SK-N-SH (cell line): Measurements from ENCODE around the gene PCNX3. TPM values are rescaled to one million over a fixed set of nuclear protein-coding genes. Genes with fewer than 3 reads are reported as not detected.

Experiments used
- CTCF ChIA-PET: fragments of 300-600, 350-600 bp; formaldehyde crosslinking; extraction: SDS; loops from one replicate; lab custom pipeline; 2021; lab: Yijun Ruan, JAX
- POLR2A ChIA-PET: fragments of 350-600 bp; sonication (Branson Sonifier 250); formaldehyde crosslinking; extraction: SDS; loops from one replicate; lab custom pipeline; 2020; ENCODE audit warnings: antibody characterized with exemption, inconsistent platforms; lab: Yijun Ruan, JAX
- DNase-seq: peaks from one replicate; pipeline ENCODE4 v3.0.0; 2012
- H2AFZ ChIP-seq: fragments of 200-600 bp; sonication (generic); 2 replicates; pipeline ENCODE4 v1.8.1; 2016; ENCODE audit warnings: antibody characterized with exemption, mild to moderate bottlenecking, low read depth
- H3F3A ChIP-seq: fragments of 200-600 bp; sonication (generic); replicated peaks from 2 replicates; pipeline ENCODE3; 2016; ENCODE audit warnings: antibody characterized with exemption, mild to moderate bottlenecking; ENCODE audit not compliant: insufficient read depth
- H3K27ac ChIP-seq, 2 experiments: fragments of 200-500 bp in 1 of 2; fragments of 200-600 bp in 1 of 2; sonication (Bioruptor generic) in 1 of 2; sonication (generic), shearing (Covaris generic) in 1 of 2; 2 replicates each; pipeline versions ENCODE4 v1.5.1 to v1.6.1; 2014 to 2016; ENCODE audit warnings: low read depth in 2 of 2, inconsistent platforms in 1 of 2, low read length in 1 of 2, mild to moderate bottlenecking in 1 of 2, mixed read lengths in 1 of 2
- H3K27me3 ChIP-seq: fragments of 200-600 bp; sonication (generic), shearing (Covaris generic); 2 replicates; pipeline ENCODE4 v1.6.1; 2016; ENCODE audit warnings: mixed run types; ENCODE audit not compliant: insufficient read depth
- H3K36me3 ChIP-seq, 2 experiments: fragments of 200-500 bp in 1 of 2; fragments of 200-600 bp in 1 of 2; sonication (Bioruptor generic) in 1 of 2; sonication (generic) in 1 of 2; replicated peaks in 1 of 2; 2 replicates each; pipeline versions ENCODE3 to v1.5.1; 2014 to 2016; ENCODE audit warnings: low read length in 1 of 2, mild to moderate bottlenecking in 1 of 2; ENCODE audit not compliant: insufficient read depth in 2 of 2, control insufficient read depth in 1 of 2
- H3K4me1 ChIP-seq, 2 experiments: fragments of 200-500 bp in 1 of 2; fragments of 200-600 bp in 1 of 2; sonication (Bioruptor generic) in 1 of 2; sonication (generic), shearing (Covaris generic) in 1 of 2; 2 replicates each; pipeline versions ENCODE4 v1.5.1 to v1.6.1; 2014 to 2016; ENCODE audit warnings: low read depth in 1 of 2, low read length in 1 of 2, mixed run types in 1 of 2; ENCODE audit not compliant: insufficient read depth in 2 of 2, control insufficient read depth in 1 of 2
- H3K4me2 ChIP-seq: fragments of 200-600 bp; sonication (generic), shearing (Covaris generic); 2 replicates; pipeline ENCODE4 v1.6.1; 2017; ENCODE audit warnings: mixed run types
- H3K4me3 ChIP-seq, 2 experiments: fragments of 200-500 bp in 1 of 2; fragments of 200-600 bp in 1 of 2; sonication (Bioruptor generic) in 1 of 2; sonication (generic), shearing (Covaris generic) in 1 of 2; 2 replicates each; pipeline versions ENCODE4 v1.5.1 to v1.8.1; 2014 to 2016; ENCODE audit warnings: low read depth in 2 of 2, inconsistent platforms in 1 of 2, low read length in 1 of 2, mild to moderate bottlenecking in 1 of 2, mixed read lengths in 1 of 2, moderate library complexity in 1 of 2
- H3K79me2 ChIP-seq: fragments of 200-600 bp; sonication (generic); 2 replicates; pipeline ENCODE4 v1.8.1; 2017; ENCODE audit warnings: mild to moderate bottlenecking; ENCODE audit not compliant: insufficient read depth
- H3K9ac ChIP-seq: fragments of 200-600 bp; sonication (generic); 2 replicates; pipeline ENCODE4 v1.6.1; 2017; ENCODE audit warnings: mixed run types
- H3K9me2 ChIP-seq: fragments of 200-600 bp; sonication (generic); 2 replicates; pipeline ENCODE4 v1.6.1; 2017; ENCODE audit warnings: mixed run types
- H3K9me3 ChIP-seq: fragments of 200-600 bp; sonication (generic); 2 replicates; pipeline ENCODE4 v1.6.1; 2017; ENCODE audit warnings: mixed run types, mild to moderate bottlenecking, moderate library complexity
- H4K20me1 ChIP-seq: fragments of 200-600 bp; sonication (generic); 2 replicates; pipeline ENCODE4 v1.6.1; 2017; ENCODE audit warnings: mild to moderate bottlenecking, mixed run types; ENCODE audit not compliant: insufficient read depth
- CHD2 ChIP-seq: fragments of 150-350 bp; IDR thresholded peaks from 2 replicates; pipeline ENCODE4 v1.6.1; 2018; ENCODE audit warnings: low read length; ENCODE audit not compliant: partially characterized antibody
- ELF1 ChIP-seq: IDR thresholded peaks from 2 replicates; pipeline ENCODE4 v1.4.0; 2012
- EP300 ChIP-seq, 2 experiments: IDR thresholded peaks; 2 replicates each; pipeline versions ENCODE4 v1.4.0 to v1.6.1; 2012; ENCODE audit warnings: borderline replicate concordance in 1 of 2, low read depth in 1 of 2, low read length in 1 of 2
- FOSL2 ChIP-seq: IDR thresholded peaks from 2 replicates; pipeline ENCODE4 v1.4.0; 2012; ENCODE audit warnings: low read depth, mild to moderate bottlenecking, moderate library complexity, borderline replicate concordance
- FOXM1 ChIP-seq: IDR thresholded peaks from 2 replicates; pipeline ENCODE4 v1.4.0; 2012; ENCODE audit warnings: low read depth, mild to moderate bottlenecking
- GABPA ChIP-seq: IDR thresholded peaks from 2 replicates; pipeline ENCODE4 v1.4.0; 2012; ENCODE audit warnings: low read depth, mild to moderate bottlenecking
- GATA2 ChIP-seq: sonication (generic); formaldehyde crosslinking; IDR thresholded peaks from 2 replicates; pipeline ENCODE4 v1.5.0; 2020; ENCODE audit warnings: mild to moderate bottlenecking, missing genetic modification reagents
- IRF3 ChIP-seq: fragments of 150-350 bp; IDR thresholded peaks from 2 replicates; pipeline ENCODE4 v1.6.1; 2016; ENCODE audit warnings: mild to moderate bottlenecking, low read depth, low read length
- PBX3 ChIP-seq: IDR thresholded peaks from 2 replicates; pipeline ENCODE4; 2012
- POLR2AphosphoS5 ChIP-seq: IDR thresholded peaks from 2 replicates; pipeline ENCODE4 v1.6.1; 2012; ENCODE audit warnings: low read depth, low read length
- RAD21 ChIP-seq: IDR thresholded peaks from 2 replicates; pipeline ENCODE4 v1.6.1; 2012; ENCODE audit warnings: mild to moderate bottlenecking, low read length
- REST ChIP-seq: IDR thresholded peaks from 2 replicates; pipeline ENCODE4 v1.6.1; 2012; ENCODE audit warnings: mild to moderate bottlenecking, low read depth, low read length, moderate library complexity
- RXRA ChIP-seq: IDR thresholded peaks from 2 replicates; pipeline ENCODE4 v1.4.0; 2012; ENCODE audit warnings: low read depth, mild to moderate bottlenecking, borderline replicate concordance
- SIN3A ChIP-seq: IDR thresholded peaks from 2 replicates; pipeline ENCODE4 v1.6.1; 2012; ENCODE audit warnings: low read depth, mild to moderate bottlenecking, low read length, moderate library complexity, borderline replicate concordance
- SMC3 ChIP-seq: IDR thresholded peaks from 2 replicates; pipeline ENCODE4 v1.6.1; 2012; ENCODE audit warnings: low read depth, low read length, improper control_type of control experiment
- TAF1 ChIP-seq: IDR thresholded peaks from 2 replicates; pipeline ENCODE4 v1.6.1; 2012; ENCODE audit warnings: low read depth, mild to moderate bottlenecking, low read length, moderate library complexity, borderline replicate concordance
- TCF12 ChIP-seq: IDR thresholded peaks from 2 replicates; pipeline ENCODE4 v1.4.0; 2012
- ZBTB33 ChIP-seq: IDR thresholded peaks from 2 replicates; pipeline ENCODE4 v1.4.0; 2012; ENCODE audit warnings: low read depth, borderline replicate concordance
- WGBS: methylation state at CpG from one replicate; pipeline ENCODE4 v1.1.6; 2017; ENCODE audit warnings: low lambda C conversion rate; 5-methylcytosine and 5-hydroxymethylcytosine counted together
- polyA plus RNA-seq, 3 experiments: library from polyadenylated mRNA; depleted of rRNA; stranded (reverse); fragments of >200 nt; gene quantifications; 2 replicates each; pipeline ENCODE4 v1.2.3, GENCODE V29; 2012

Gene PCNX3
- polyA plus RNA-seq, 1 of the 3 experiments (the other 2 are of a cell fraction), result 33.7 TPM

- Histone ChIP-seq H3K36me3 (peaks cover 20 to 21% of the 10 kb centered on the region in 2 experiments), H3K9me3 (no peaks in the 10 kb centered on the region)
- CTCF ChIA-PET, result no interaction called here
Observed at GRCh38 chr11:65598258-65598699, 17.3 kb upstream of the PCNX3 start.

More at GRCh38 chr11:65598258-65598699, 17.3 kb upstream of the PCNX3 start:
- DNase-seq, result peak; percentile 29
- no peak for TF ChIP-seq REST
- no peak for TF ChIP-seq CHD2
- no peak for TF ChIP-seq SMC3
- no peak for TF ChIP-seq FOXM1
- no peak for TF ChIP-seq TCF12
- no peak for TF ChIP-seq RAD21
- TF ChIP-seq TAF1, result no peak
- no peak for TF ChIP-seq GATA2 (CRISPR knock-in tag)
- no peak for TF ChIP-seq RXRA
- no peak for TF ChIP-seq POLR2AphosphoS5
- no peak for TF ChIP-seq ELF1
- TF ChIP-seq GABPA, result no peak
- TF ChIP-seq ZBTB33, result no peak
- no peak for TF ChIP-seq FOSL2
- TF ChIP-seq PBX3, result no peak
- no peak for TF ChIP-seq SIN3A
- TF ChIP-seq IRF3, result no peak
- no peak for TF ChIP-seq EP300 (IDR thresholded peaks at IDR 0.05; ENCODE audit: borderline replicate concordance in 1 of 2, low read depth in 1 of 2, low read length in 1 of 2)
- TF ChIP-seq, all 33 proteins: peak for 0
- Histone ChIP-seq H3K4me3 (no peak overlapping the region), H3K79me2 (no peaks in the 10 kb centered on the region), H3K4me1 (peaks cover 0 to 8% of the 10 kb centered on the region in 2 experiments; a peak in 1 of 4 replicates), H3F3A (peaks cover 3% of the 10 kb centered on the region), H3K27me3 (no peaks in the 10 kb centered on the region), H2AFZ (no peak overlapping the region), H4K20me1 (no peaks in the 10 kb centered on the region), H3K4me2 (no peak overlapping the region), H3K27ac (no peak overlapping the region), H3K9ac (no peak overlapping the region), H3K9me2 (no peaks in the 10 kb centered on the region)
- POLR2A ChIA-PET, result interaction anchor here (0.9 kb wide), 1 partner anchor 9 kb away, joined by 3 read pairs; no protein-coding TSS in a partner anchor
- whole genome bisulfite sequencing, result 96% methylated on average over 12 of the region's 16 CpGs
